Adipose tissue (tissue), 3 donors: ENCODE measurements around the gene RIBC2. TPM values are rescaled to one million over a fixed set of nuclear protein-coding genes. Genes with fewer than 3 reads are reported as not detected.
"Not testable (repeated sequence)": the region's sequence is repeated elsewhere in the genome, so short reads cannot be mapped to it uniquely, and the experiment has no call there.

ENCODE experiments used
- H3K27ac ChIP-seq: one replicate; pipeline ENCODE4 v1.5.1; 2013; ENCODE audit warnings: low read depth, low read length
- WGBS, 3 donors: extraction: QIAGEN DNeasy Blood & Tissue Kit; methylation state at CpG; one replicate each; pipeline ENCODE4 v1.1.7; 2013; 5-methylcytosine and 5-hydroxymethylcytosine counted together
- polyA plus RNA-seq, 3 donors: library from polyadenylated mRNA; stranded (reverse); fragments of 200-250 nt; gene quantifications; one replicate each; pipeline ENCODE4 v1.2.3, GENCODE V29; 2013
- donor health status: healthy with polysubstance abuse.
- donor health status: Bipolar disorder and iron deficiency.
- donor health status: healthy.

The RIBC2 gene
- polyA plus RNA-seq, 3 donors = 0.06 to 0.56 (median 0.17) TPM

GRCh38 chr22:45460288-45461109 is 47.0 kb downstream of the RIBC2 start:
- 51 to 71% (median 62%) methylated on average over 14 of the region's 14 CpGs for WGBS, 3 donors
- no peak overlapping the region for H3K27ac ChIP-seq

- 83 to 91% (median 86%) methylated on average over 6 of the region's 6 CpGs for WGBS, 3 donors
- H3K27ac ChIP-seq = no peak overlapping the region
Measured at GRCh38 chr22:45462034-45462655, 48.7 kb downstream of the RIBC2 start.

GRCh38 chr22:45463691-45464090 is 50.2 kb downstream of the RIBC2 start:
- H3K27ac ChIP-seq = not testable (repeated sequence)
- 85 to 93% (median 89%) methylated on average over 3 of the region's 3 CpGs for WGBS, 3 donors

- 79 to 85% (median 82%) methylated on average over 3 of the region's 3 CpGs for WGBS, 3 donors
Measured at GRCh38 chr22:45465633-45466032, 52.1 kb downstream of the RIBC2 start.

GRCh38 chr22:45468872-45469271 is 55.4 kb downstream of the RIBC2 start:
- WGBS, 3 donors = 49 to 74% (median 59%) methylated on average over 7 of the region's 7 CpGs
- no peak overlapping the region for H3K27ac ChIP-seq

More at GRCh38 chr22:45465633-45466032, 52.1 kb downstream of the RIBC2 start:
- H3K27ac ChIP-seq = no peak overlapping the region

GRCh38 chr22:45469281-45470073 is 56.0 kb downstream of the RIBC2 start:
- no peak overlapping the region for H3K27ac ChIP-seq
- 50 to 51% (median 51%) methylated on average over 8 of the region's 8 CpGs for WGBS, 3 donors

- 69 to 81% (median 81%) methylated on average over 11 of the region's 11 CpGs for WGBS, 3 donors
- no peak overlapping the region for H3K27ac ChIP-seq
Measured at GRCh38 chr22:45470871-45471270, 57.4 kb downstream of the RIBC2 start.

- 84 to 96% (median 96%) methylated on average over 3 of the region's 3 CpGs for WGBS, 3 donors
- H3K27ac ChIP-seq = no peak overlapping the region
Measured at GRCh38 chr22:45472426-45472825, 58.9 kb downstream of the RIBC2 start.

GRCh38 chr22:45473626-45474237 is 60.2 kb downstream of the RIBC2 start:
- no peak overlapping the region for H3K27ac ChIP-seq
- WGBS, 3 donors = 73 to 75% (median 73%) methylated on average over 6 of the region's 6 CpGs

- no peak overlapping the region for H3K27ac ChIP-seq
- 40 to 66% (median 48%) methylated on average over 8 of the region's 8 CpGs for WGBS, 3 donors
Measured at GRCh38 chr22:45475063-45475747, 61.7 kb downstream of the RIBC2 start.

GRCh38 chr22:45475851-45476514 is 62.5 kb downstream of the RIBC2 start:
- 63 to 81% (median 67%) methylated on average over 15 of the region's 15 CpGs for WGBS, 3 donors
- no peak overlapping the region for H3K27ac ChIP-seq

GRCh38 chr22:45476814-45477213 is 63.3 kb downstream of the RIBC2 start:
- WGBS, 3 donors = 67 to 75% (median 68%) methylated on average over 6 of the region's 6 CpGs
- no peak overlapping the region for H3K27ac ChIP-seq

- 81 to 91% (median 91%) methylated on average over 7 of the region's 7 CpGs for WGBS, 3 donors
Measured at GRCh38 chr22:45477366-45478107, 64.0 kb downstream of the RIBC2 start.

GRCh38 chr22:45478108-45478771 is 64.7 kb downstream of the RIBC2 start:
- 71 to 84% (median 78%) methylated on average over 11 of the region's 11 CpGs for WGBS, 3 donors
- no peak overlapping the region for H3K27ac ChIP-seq

More at GRCh38 chr22:45477366-45478107, 64.0 kb downstream of the RIBC2 start:
- no peak overlapping the region for H3K27ac ChIP-seq

- WGBS, 3 donors = 73 to 81% (median 79%) methylated on average over 3 of the region's 3 CpGs
- H3K27ac ChIP-seq = no peak overlapping the region
Measured at GRCh38 chr22:45480717-45481116, 67.2 kb downstream of the RIBC2 start.

- 65 to 75% (median 71%) methylated on average over 5 of the region's 5 CpGs for WGBS, 3 donors
Measured at GRCh38 chr22:45481661-45482060, 68.2 kb downstream of the RIBC2 start.

More at GRCh38 chr22:45481661-45482060, 68.2 kb downstream of the RIBC2 start:
- H3K27ac ChIP-seq = no peak overlapping the region
